ENCODE results near the gene BSDC1. TPM values are rescaled to one million over a fixed set of nuclear protein-coding genes. Genes with fewer than 3 reads are reported as not detected.
"Not testable (repeated sequence)": the region's sequence is repeated elsewhere in the genome, so short reads cannot be mapped to it uniquely, and the experiment has no call there.

Gene BSDC1
- 83.1 TPM for total RNA-seq

GRCh38 chr1:32394141-32394889 lies at the start of gene BSDC1:
Gene BSDC1 (minus strand): TSS chr1:32394441. CDS start chr1:32394414, 27 bp downstream.
- peak; percentile 99 for ATAC-seq
- DNase-seq (ENCODE audit: low spot score): peak; percentile 99
- intact Hi-C loops (cut with DNase I): no loop called here

DNA sequence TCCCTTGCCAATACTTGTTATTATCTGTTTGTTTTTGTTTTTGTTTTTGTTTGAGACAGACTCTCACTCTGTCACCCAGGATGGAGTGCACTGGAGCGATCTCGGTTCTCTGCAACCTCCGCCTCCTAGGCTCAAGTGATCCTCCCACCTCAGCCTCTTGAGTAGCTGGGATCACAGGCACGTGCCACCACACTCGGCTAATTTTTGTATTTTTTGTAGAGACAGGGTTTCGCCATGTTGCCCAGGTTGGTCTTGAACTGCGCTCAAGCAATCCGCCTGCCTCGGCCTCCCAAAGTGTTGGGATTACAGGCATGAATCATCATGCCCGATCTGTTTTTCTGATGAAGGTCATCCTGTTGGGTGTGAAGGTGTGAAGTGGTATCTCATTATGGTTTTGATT lies 47.2 kb upstream of the BSDC1 start:
- intact Hi-C loops (cut with DNase I); ATAC-seq; DNase-seq (ENCODE audit: low spot score): not testable (repeated sequence)

DNA sequence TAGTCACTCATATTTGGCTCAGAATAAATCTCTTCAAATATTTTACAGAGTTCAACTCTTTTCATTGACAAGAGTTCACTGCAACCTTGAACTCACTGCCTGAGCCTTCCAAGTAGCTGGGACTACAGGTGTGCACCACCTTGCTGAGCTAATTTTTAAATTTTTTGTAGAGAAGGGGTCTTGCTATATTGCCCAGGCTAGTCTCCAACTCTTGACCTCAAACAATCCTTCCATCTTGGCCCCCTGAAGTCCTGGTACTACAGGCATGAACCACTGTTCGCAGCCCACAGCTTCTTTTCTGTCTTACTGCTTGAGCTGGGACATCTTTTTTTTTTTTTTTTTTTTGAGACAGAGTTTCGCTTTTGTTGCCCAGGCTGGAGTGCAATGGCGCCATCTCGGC lies 44.5 kb upstream of the BSDC1 start:
- ATAC-seq; DNase-seq (ENCODE audit: low spot score); intact Hi-C loops (cut with DNase I): not testable (repeated sequence)

GRCh38 chr1:32438136-32438535 lies 43.9 kb upstream of the BSDC1 start:
- DNase-seq (ENCODE audit: low spot score): no peak
- no peak for ATAC-seq
- intact Hi-C loops (cut with DNase I): no loop called here

DNA sequence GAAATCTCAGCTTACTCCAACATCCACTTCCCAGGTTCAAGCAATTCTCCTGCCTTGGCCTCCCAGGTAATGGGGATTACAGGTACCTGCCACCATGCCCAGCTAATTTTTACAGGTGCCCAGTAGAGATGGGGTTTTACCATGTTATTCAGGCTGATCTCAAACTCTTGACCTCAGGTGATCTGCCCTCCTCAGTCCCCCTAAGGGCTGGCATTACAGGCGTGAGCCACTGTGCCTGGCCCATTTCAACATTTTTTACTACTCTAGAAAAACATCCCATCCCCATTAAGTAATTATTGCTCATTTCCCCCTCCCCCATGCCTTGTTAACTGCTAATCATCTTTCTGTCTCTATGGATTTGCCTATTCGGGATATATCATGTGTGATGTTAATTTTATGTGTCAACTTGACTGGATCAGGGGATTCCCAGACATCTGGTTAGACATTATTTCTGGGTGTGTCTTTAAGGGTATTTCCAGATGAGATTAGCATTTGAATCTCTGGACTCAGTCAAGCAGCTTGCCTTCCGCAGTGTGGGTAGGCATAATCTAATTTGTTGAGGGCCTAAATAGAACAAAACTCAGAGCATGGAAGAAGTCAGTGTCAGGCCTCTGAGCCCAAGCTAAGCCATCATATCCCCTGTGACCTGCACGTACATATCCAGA lies 37.6 kb upstream of the BSDC1 start:
- intact Hi-C loops (cut with DNase I): no loop called here
- no peak for ATAC-seq
- no peak for DNase-seq (ENCODE audit: low spot score)

DNA sequence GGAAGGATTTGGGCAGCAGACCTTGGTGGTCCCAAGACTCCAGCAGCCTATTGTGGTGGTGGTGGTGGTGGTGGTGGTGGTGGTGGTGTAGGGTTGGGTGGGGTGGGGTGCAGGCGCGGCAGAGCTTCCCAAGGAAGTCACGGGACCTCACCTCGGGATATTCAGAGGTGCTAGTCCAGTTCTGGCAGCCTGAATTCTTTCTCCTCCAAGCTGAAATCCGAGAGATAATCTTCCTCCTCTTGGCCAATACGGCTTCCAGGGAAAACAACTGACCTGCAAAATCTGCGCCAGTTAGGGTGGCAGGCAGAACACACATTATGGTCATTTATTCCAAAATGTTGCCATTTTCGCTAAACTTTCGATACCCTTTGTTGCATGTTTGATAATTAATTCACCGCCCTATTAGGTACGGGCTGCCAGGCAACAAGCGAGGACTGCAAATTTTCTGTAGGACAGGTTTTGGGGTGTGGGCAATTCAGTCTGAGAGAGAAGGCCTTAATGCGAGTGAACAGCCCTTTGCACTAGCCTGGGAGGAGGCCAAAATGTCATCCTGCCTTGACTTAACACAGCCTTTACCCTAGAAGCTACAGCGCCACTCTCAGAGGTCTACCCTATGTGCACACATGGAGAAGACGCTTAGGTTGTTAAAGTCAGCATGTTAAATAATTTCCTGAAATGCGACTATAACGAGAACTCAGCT lies 33.2 kb upstream of the BSDC1 start:
- intact Hi-C loops (cut with DNase I): no loop called here
- ATAC-seq: no peak

DNA sequence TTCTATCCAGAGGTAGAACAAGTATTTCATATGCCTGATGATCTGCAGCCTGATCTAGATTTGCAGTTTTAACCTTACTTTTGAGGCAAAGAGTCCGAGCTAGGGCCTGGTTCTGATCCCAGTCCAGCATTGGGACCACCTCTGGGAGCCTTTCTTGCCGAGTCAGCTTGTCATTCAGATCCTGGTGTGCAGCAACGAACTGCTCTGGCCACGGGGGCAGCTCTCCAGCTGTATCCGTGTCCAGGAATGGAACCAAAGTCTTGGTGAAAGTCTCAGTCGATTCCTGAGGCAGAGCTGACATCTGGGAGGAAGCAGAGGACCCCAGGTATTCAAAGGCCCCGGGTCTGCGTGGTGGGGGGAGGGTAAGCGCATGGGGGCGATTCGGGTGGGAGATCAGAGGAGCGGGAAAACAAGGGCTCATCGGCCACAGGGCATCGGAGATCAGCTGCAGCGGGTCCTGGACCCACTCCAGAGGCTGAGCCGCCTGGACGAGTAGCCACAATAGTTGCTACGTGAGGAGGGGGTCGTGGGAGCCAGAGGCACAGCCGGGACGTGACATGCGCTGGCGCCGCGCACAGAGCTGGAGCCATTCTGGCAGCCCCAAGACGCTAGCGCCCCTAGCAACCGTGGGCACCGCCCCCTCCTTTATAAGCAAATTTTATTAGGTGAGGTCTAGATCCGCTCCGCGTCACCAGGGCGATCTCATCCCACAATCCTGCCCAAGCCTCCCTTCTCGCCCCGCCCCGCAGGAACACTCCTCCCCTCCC lies 32.4 kb upstream of the BSDC1 start:
- DNase-seq (ENCODE audit: low spot score) (no peak), ATAC-seq (peak; percentile 66)
- intact Hi-C loops (cut with DNase I): no loop called here

More for the DNA sequence above, 33.2 kb upstream of the BSDC1 start:
- no peak for DNase-seq (ENCODE audit: low spot score)

DNA sequence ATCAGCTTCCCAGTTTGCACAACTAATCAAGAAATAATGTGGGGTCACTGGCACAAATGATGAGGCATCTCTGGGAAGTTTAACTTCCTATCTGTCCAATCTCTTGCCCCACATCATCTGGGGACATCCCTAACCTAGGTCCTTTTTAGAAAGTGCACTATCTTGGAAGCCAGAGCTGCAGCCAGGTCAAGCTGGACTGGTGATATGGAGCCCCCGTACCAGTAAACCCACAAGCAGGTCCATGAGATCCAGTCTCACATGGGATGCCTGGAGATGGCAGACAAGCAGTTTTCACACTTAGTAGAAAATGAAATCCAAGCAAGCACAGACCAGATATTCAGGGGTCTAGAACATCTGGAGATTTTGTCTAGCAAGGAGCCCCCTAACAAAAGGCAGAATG lies 27.5 kb upstream of the BSDC1 start:
- DNase-seq (ENCODE audit: low spot score) (no peak), ATAC-seq (no peak)
- intact Hi-C loops (cut with DNase I): no loop called here

- no peak for ATAC-seq
- DNase-seq (ENCODE audit: low spot score): no peak
- intact Hi-C loops (cut with DNase I): no loop called here
Measured at GRCh38 chr1:32414186-32414886, 20.1 kb upstream of the BSDC1 start.

- DNase-seq (ENCODE audit: low spot score) (peak; percentile 64), ATAC-seq (peak; percentile 66)
- intact Hi-C loops (cut with DNase I): no loop called here
Measured at GRCh38 chr1:32413507-32414185, 19.4 kb upstream of the BSDC1 start.

DNA sequence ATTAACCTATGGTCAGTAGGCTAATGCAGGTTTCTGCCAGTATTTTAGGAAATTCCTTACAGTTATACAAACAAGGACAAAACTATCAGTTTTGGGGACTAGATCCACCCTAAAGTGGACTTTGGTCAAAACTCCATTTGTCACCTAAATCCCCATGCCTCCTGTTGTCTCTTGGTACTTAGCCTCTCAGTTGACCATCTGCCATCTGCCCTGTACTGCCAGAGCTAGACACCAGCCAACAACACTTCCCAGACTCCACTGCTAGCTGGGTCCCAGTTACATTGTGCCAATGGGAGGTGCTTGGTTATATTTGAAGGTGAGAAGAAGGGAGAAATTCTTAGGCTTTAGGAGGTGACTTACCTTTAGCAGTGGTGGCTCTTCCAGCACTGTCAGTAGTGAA lies 17.0 kb upstream of the BSDC1 start:
- intact Hi-C loops (cut with DNase I): no loop called here
- DNase-seq (ENCODE audit: low spot score): no peak
- no peak for ATAC-seq

DNA sequence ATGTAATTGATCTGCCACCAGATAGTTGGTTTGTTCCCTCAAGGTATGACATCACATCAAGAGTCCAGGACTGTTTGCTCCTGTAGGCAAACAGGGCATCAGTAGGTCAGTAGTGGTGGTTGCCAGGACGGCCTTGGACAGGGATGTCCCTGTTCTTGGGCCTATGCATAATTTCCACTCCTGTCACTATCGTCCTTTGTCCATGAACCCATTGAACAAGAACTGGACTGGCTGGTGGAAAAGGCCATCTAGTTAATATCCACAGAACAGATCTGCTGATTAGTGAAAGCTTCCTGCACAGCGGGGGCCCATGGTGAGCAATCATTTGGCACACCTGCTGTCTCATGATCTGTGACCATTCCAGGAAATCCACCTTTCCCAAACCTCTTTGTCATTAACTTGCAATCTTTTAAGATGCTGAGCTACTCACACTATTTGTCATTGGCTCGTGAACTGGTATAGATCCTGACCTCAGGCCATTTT lies 12.4 kb upstream of the BSDC1 start:
- no peak for ATAC-seq
- DNase-seq (ENCODE audit: low spot score): no peak
- intact Hi-C loops (cut with DNase I): no loop called here

DNA sequence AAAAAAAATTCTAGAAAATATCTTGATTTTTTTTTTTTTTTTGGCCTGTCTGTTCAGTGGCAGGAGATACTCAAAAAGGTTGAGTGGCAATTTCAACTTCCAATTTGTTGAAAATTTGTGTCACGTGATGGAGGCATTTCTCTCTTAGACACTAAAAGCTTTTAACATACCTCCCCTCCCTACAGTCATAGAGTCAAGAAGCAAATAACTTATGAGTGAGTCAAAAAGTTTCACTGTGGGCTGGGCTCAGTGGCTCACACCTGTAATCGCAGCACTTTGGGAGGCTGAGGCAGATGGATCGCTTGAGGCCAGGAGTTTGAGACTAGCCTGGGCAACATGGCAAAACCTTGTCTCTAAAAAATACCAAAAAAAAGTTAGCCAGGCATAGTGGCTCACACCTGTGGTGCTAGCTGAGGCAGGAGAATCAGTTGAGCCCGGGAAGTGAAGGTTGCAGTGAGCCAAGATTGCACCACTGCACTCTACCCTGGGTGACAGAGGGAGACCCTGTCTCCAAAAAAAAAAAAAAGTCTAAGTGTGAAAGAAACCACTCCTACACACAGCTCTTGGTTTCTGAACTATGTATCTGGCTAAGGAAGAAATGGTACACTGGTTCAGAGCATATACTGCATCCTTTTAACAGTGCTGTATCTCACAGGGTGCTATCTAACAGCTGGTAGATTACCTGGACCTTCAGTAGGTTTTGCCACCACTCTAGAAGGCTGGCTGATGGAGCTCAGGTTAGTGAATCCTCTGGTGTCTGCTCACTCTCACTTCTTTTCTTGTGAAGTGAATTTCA lies 11.6 kb upstream of the BSDC1 start:
- intact Hi-C loops (cut with DNase I): no loop called here
- no peak for ATAC-seq
- no peak for DNase-seq (ENCODE audit: low spot score)

DNA sequence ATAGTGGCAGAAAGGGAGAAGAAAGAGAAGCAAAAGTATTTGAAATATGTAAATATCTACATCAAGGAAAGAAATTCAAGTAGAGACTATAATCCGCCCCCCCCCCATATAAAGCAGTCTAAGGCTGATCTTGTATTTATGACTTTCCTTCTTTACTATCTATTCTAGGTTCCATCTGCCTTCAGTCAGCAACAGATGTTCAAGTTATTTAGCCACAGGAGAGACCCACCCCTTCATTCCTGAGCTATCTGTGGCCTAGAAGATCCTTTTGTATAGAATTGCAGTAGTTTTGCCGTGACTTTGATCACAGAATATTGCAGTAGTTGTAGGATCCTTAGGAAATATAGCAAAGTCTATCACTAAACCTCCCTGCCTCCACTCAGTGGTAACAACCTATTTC lies 10.7 kb upstream of the BSDC1 start:
- intact Hi-C loops (cut with DNase I): no loop called here

DNA sequence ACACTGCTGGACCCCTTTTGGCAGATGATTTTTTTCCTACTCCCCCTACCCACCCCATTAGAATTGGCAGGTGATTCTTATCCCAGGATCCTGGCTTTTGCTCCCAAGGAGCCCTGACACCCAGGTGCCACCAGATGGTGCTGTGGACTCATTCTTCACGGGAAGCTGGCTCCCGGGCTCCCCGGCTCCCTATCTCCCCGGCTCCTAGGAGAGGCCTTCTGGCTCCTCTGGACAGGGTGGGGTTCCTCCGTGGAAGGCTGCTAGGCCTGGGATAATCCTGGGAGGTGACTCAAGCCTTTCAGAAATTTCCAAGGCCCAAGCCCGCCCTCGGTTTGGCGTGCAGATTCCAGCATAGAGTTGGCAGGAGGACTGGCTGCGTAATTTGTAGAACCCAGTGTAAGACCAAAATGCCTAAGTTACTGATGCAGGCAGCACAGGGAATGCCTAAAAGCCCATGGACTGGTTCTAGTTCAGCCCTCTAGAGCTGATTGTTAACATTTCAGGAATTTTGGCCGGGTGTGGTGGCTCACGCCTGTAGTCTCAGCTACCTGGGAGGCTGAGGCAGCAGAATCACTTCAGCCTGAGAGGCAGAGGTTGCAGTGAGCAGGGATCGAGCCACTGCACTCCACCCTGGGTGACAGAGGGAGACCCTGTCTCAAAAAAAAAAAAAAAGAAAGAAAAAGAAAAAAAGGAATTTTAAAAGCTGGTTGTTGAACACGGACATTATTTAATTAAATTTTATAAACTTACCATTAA lies 6.8 kb upstream of the BSDC1 start:
- intact Hi-C loops (cut with DNase I): no loop called here
- DNase-seq (ENCODE audit: low spot score) (peak; percentile 92), ATAC-seq (peak; percentile 97)

More for the DNA sequence above, 10.7 kb upstream of the BSDC1 start:
- no peak for DNase-seq (ENCODE audit: low spot score)
- no peak for ATAC-seq

- intact Hi-C loops (cut with DNase I): no loop called here
- DNase-seq (ENCODE audit: low spot score) (no peak), ATAC-seq (no peak)
Measured at GRCh38 chr1:32399843-32400242, 5.6 kb upstream of the BSDC1 start.

GRCh38 chr1:32398401-32398800 lies 4.2 kb upstream of the BSDC1 start:
- no peak for ATAC-seq
- intact Hi-C loops (cut with DNase I): no loop called here
- DNase-seq (ENCODE audit: low spot score): no peak
